Activated T-cell treated with anti-CD3 and anti-CD28 coated beads for 48 hours (primary cell): ENCODE data around the gene EFNB3.

Experiments used
- DNase-seq: peaks from one replicate; pipeline ENCODE4 v3.0.0-alpha.2; 2020; ENCODE audit warnings: low read depth

The EFNB3 gene

GRCh38 chr17:7700510-7700909 is 4.5 kb upstream of the EFNB3 start:
- no peak for DNase-seq

GRCh38 chr17:7701681-7702080 is 3.3 kb upstream of the EFNB3 start:
- no peak for DNase-seq

GRCh38 chr17:7702776-7703175 is 2.2 kb upstream of the EFNB3 start:
- DNase-seq: no peak

- DNase-seq: no peak
Measured at GRCh38 chr17:7703584-7704479, 1.2 kb upstream of the EFNB3 start.

- DNase-seq: no peak
Measured at GRCh38 chr17:7705269-7706255, 560 bp downstream of the EFNB3 start.

- no peak for DNase-seq
Measured at GRCh38 chr17:7706631-7707354, 1.8 kb downstream of the EFNB3 start.

- DNase-seq: no peak
Measured at GRCh38 chr17:7707446-7707845, 2.4 kb downstream of the EFNB3 start.

GRCh38 chr17:7707858-7708750 is 3.1 kb downstream of the EFNB3 start:
- DNase-seq: no peak

- DNase-seq: no peak
Measured at GRCh38 chr17:7709031-7709430, 4.0 kb downstream of the EFNB3 start.

- no peak for DNase-seq
Measured at GRCh38 chr17:7710301-7710700, 5.3 kb downstream of the EFNB3 start.

GRCh38 chr17:7711051-7711755 is 6.2 kb downstream of the EFNB3 start:
- DNase-seq: no peak

- no peak for DNase-seq
Measured at GRCh38 chr17:7712111-7712771, 7.2 kb downstream of the EFNB3 start.

GRCh38 chr17:7713782-7714181 is 8.8 kb downstream of the EFNB3 start:
- no peak for DNase-seq

GRCh38 chr17:7714721-7715594 is 10.0 kb downstream of the EFNB3 start:
- no peak for DNase-seq

- DNase-seq: no peak
Measured at GRCh38 chr17:7715936-7716886, 11.2 kb downstream of the EFNB3 start.

GRCh38 chr17:7716901-7717755 is 12.1 kb downstream of the EFNB3 start, which contains the start of gene DNAH2:
Gene DNAH2 (plus strand): TSS chr17:7717744. CDS start chr17:7719735, 1,991 bp downstream.
- peak; percentile 56 for DNase-seq
